ENCODE data around the gene SEPTIN7.

GRCh38 chr7:35752742-35753141, 48.1 kb upstream of the SEPTIN7 start:
- no peak for TF ChIP-seq CTCF (conservative IDR thresholded peaks at IDR 0.05; ENCODE audit: low read length)
- no peak for TF ChIP-seq EZH2phosphoT487 (IDR thresholded peaks at IDR 0.05; ENCODE audit: borderline replicate concordance, low read depth, low read length)
